Measurements from ENCODE around the gene CUL4A. TPM values are rescaled to one million over a fixed set of nuclear protein-coding genes. Genes with fewer than 3 reads are reported as not detected.

CUL4A gene
- total and polyA plus RNA-seq, 9 of the 15 experiments (the other 6 are each of a cell fraction or from before 2014, with no cell fraction given): 21.1 to 92.0 (median 63.2) TPM

- Histone ChIP-seq H3K27me3 (ENCODE audit: control insufficient read depth in 2 of 2, insufficient read depth in 2 of 2, low read length in 2 of 2) (no peaks in the 10 kb centered on the region), H3K9me3 (replicated peaks; ENCODE audit: control insufficient read depth, insufficient read depth, low read depth, low read length) (no peaks in the 10 kb centered on the region), H3K4me2 (ENCODE audit: insufficient read depth, low read length) (no peak overlapping the region), H4K20me1 (replicated peaks; ENCODE audit: control insufficient read depth, insufficient read depth, low read length) (no peaks in the 10 kb centered on the region), H2AFZ (ENCODE audit: low read depth, low read length) (no peak overlapping the region), H3K36me3 (ENCODE audit: control insufficient read depth, insufficient read depth, low read length) (peaks cover 83% of the 10 kb centered on the region), H3K9ac (ENCODE audit: insufficient read depth in 1 of 2, low read depth in 2 of 2, low read length in 2 of 2) (no peak overlapping the region), H3K79me2 (ENCODE audit: control insufficient read depth, insufficient read depth, low read length) (peaks cover 15% of the 10 kb centered on the region), H3K4me3 (no peak overlapping the region), H3K4me1 (replicated peaks in 1 of 2; ENCODE audit: control insufficient read depth in 2 of 2, insufficient read depth in 2 of 2, low read length in 2 of 2) (peaks cover 0 to 3% of the 10 kb centered on the region in 2 experiments; a peak in 1 of 5 replicates), H3K27ac (ENCODE audit: extremely low read depth, low read depth, low read length) (no peak overlapping the region), H3K9me1 (ENCODE audit: control insufficient read depth, insufficient read depth, low read length) (no peaks in the 10 kb centered on the region)
- in situ Hi-C loops (cut with MboI): no loop called here
- no peak for DNase-seq (ENCODE audit: extremely low read depth in 1 of 4, low spot score in 3 of 4)
- no peak for ATAC-seq
- BruUV-seq (replicated peaks): no TSS peak
- ChIA-PET CTCF (ENCODE audit: low intra/inter-chr PET ratio) (no interaction called here), POLR2A (interaction anchor here (1.6 kb wide), 1 partner anchor 10 kb away, joined by 3 read pairs; no protein-coding TSS in a partner anchor)
- FAIRE-seq: no peak
- TF ChIP-seq ZFP36 (IDR thresholded peaks at IDR 0.05; ENCODE audit: low read depth, low read length, partially characterized antibody) (no peak), HMGN3 (IDR thresholded peaks at IDR 0.05; ENCODE audit: borderline replicate concordance, extremely low read depth, insufficient read length, low read depth, low read length) (no peak)
- WGBS (ENCODE audit: insufficient coverage, low coverage, missing lambda C conversion rate): 94% methylated on average over 5 of the region's 5 CpGs
- intact Hi-C loops (cut with micrococcal nuclease): no loop called here
Measured at GRCh38 chr13:113229161-113229560, 19.7 kb downstream of the CUL4A start.

GRCh38 chr13:113229791-113230190, 20.4 kb downstream of the CUL4A start:
- no TSS peak for BruUV-seq (replicated peaks)
- Histone ChIP-seq H3K27me3 (ENCODE audit: control insufficient read depth in 2 of 2, insufficient read depth in 2 of 2, low read length in 2 of 2) (no peaks in the 10 kb centered on the region), H3K4me3 (no peak overlapping the region), H3K79me2 (ENCODE audit: control insufficient read depth, insufficient read depth, low read length) (peaks cover 9% of the 10 kb centered on the region), H3K4me2 (ENCODE audit: insufficient read depth, low read length) (no peak overlapping the region), H3K9me3 (replicated peaks; ENCODE audit: control insufficient read depth, insufficient read depth, low read depth, low read length) (no peaks in the 10 kb centered on the region), H3K27ac (ENCODE audit: extremely low read depth, low read depth, low read length) (no peak overlapping the region), H3K9me1 (ENCODE audit: control insufficient read depth, insufficient read depth, low read length) (no peaks in the 10 kb centered on the region), H2AFZ (ENCODE audit: low read depth, low read length) (no peak overlapping the region), H3K4me1 (replicated peaks in 1 of 2; ENCODE audit: control insufficient read depth in 2 of 2, insufficient read depth in 2 of 2, low read length in 2 of 2) (0 out of 5 replicates have a peak, but pooled peaks cover 0 to 3% of the 10 kb centered on the region in 2 experiments), H3K9ac (ENCODE audit: insufficient read depth in 1 of 2, low read depth in 2 of 2, low read length in 2 of 2) (no peak overlapping the region), H4K20me1 (replicated peaks; ENCODE audit: control insufficient read depth, insufficient read depth, low read length) (no peaks in the 10 kb centered on the region), H3K36me3 (ENCODE audit: control insufficient read depth, insufficient read depth, low read length) (peaks cover 83% of the 10 kb centered on the region)
- FAIRE-seq (no peak), ATAC-seq (no peak; the same call in 1 of the 3 replicates), DNase-seq (ENCODE audit: extremely low read depth in 1 of 4, low spot score in 3 of 4) (no peak)
- ChIA-PET CTCF (ENCODE audit: low intra/inter-chr PET ratio) (no interaction called here), POLR2A (interaction anchor here (1.6 kb wide), 1 partner anchor 11 kb away, joined by 3 read pairs; no protein-coding TSS in a partner anchor)
- in situ Hi-C loops (cut with MboI) (no loop called here), intact Hi-C loops (cut with micrococcal nuclease) (no loop called here)
- TF ChIP-seq TRIM25 (IDR thresholded peaks at IDR 0.05; ENCODE audit: borderline replicate concordance) (no peak), POLR2G (IDR thresholded peaks at IDR 0.05; ENCODE audit: low read depth, low read length) (0 out of 2 replicates have a peak, but pooled peaks have one; percentile 30)
- 93% methylated on average over 17 of the region's 20 CpGs for WGBS (ENCODE audit: insufficient coverage, low coverage, missing lambda C conversion rate)

All from K562 (cell line).